NCI-H1105 treated with DMSO at 0.1 percent for 48 hours (cell line): ENCODE measurements around the gene CFAP74.

Source experiments
- DNase-seq: peaks from one replicate; lab custom pipeline; 2025; lab: John Stamatoyannopoulos, UW

Gene CFAP74

GRCh38 chr1:1967879-1968278 is 35.7 kb downstream of the CFAP74 start:
- DNase-seq: no peak

- DNase-seq: no peak
Observed at GRCh38 chr1:1967151-1967550, 36.4 kb downstream of the CFAP74 start.

GRCh38 chr1:1966071-1966740 is 37.4 kb downstream of the CFAP74 start:
- no peak for DNase-seq

- DNase-seq: no peak
Observed at GRCh38 chr1:1965546-1965945, 38.0 kb downstream of the CFAP74 start.

GRCh38 chr1:1964811-1965210 is 38.8 kb downstream of the CFAP74 start:
- no peak for DNase-seq

- DNase-seq: no peak
Observed at GRCh38 chr1:1963570-1963969, 40.0 kb downstream of the CFAP74 start.

GRCh38 chr1:1962752-1963151 is 40.8 kb downstream of the CFAP74 start:
- DNase-seq: no peak

GRCh38 chr1:1960480-1961196 is 42.9 kb downstream of the CFAP74 start:
- DNase-seq: no peak

GRCh38 chr1:1959840-1960479 is 43.6 kb downstream of the CFAP74 start:
- peak; percentile 87 for DNase-seq

GRCh38 chr1:1959459-1959839 is 44.1 kb downstream of the CFAP74 start:
- DNase-seq: no peak

- no peak for DNase-seq
Observed at GRCh38 chr1:1958071-1958541, 45.5 kb downstream of the CFAP74 start.

- no peak for DNase-seq
Observed at GRCh38 chr1:1957533-1957961, 46.0 kb downstream of the CFAP74 start.

- DNase-seq: no peak
Observed at GRCh38 chr1:1956586-1957532, 46.7 kb downstream of the CFAP74 start.

- no peak for DNase-seq
Observed at GRCh38 chr1:1956101-1956500, 47.5 kb downstream of the CFAP74 start.

GRCh38 chr1:1955621-1956094 is 47.9 kb downstream of the CFAP74 start:
- no peak for DNase-seq

- no peak for DNase-seq
Observed at GRCh38 chr1:1954831-1955441, 48.6 kb downstream of the CFAP74 start.

- DNase-seq: no peak
Observed at GRCh38 chr1:1954015-1954414, 49.6 kb downstream of the CFAP74 start.

GRCh38 chr1:1950940-1951339 is 52.6 kb downstream of the CFAP74 start:
- DNase-seq: no peak

GRCh38 chr1:1948783-1949182 is 54.8 kb downstream of the CFAP74 start:
- DNase-seq: no peak

- DNase-seq: peak; percentile 87
Observed at GRCh38 chr1:1947493-1947892, 56.1 kb downstream of the CFAP74 start.

GRCh38 chr1:1946540-1946939 is 57.0 kb downstream of the CFAP74 start:
- no peak for DNase-seq
